ENCODE measurements around the gene SERPINA10. TPM values are rescaled to one million over a fixed set of nuclear protein-coding genes. Genes with fewer than 3 reads are reported as not detected.
A peak's percentile ranks its signal among the peaks of the same experiment; 100 is the strongest.

The SERPINA10 gene
- total and polyA plus RNA-seq, 2 of the 13 experiments (the other 11 are each of a cell fraction or from before 2014, with no cell fraction given), result 20.1 to 20.2 TPM

GRCh38 chr14:94276898-94277561 lies 16.0 kb downstream of the SERPINA10 start (continued):
- TF ChIP-seq ZNF788 (CRISPR knock-in tag; IDR thresholded peaks at IDR 0.05; ENCODE audit: borderline replicate concordance), result peak; percentile 87; the same call in 1 of the 2 replicates
- peak; percentile 17; the same call in 1 of the 2 replicates for TF ChIP-seq CTCF (CRISPR knock-in tag; IDR thresholded peaks at IDR 0.05)
- TF ChIP-seq ZMAT3 (CRISPR knock-in tag; conservative IDR thresholded peaks at IDR 0.05), result 0 out of 2 replicates have a peak, but pooled peaks have one; percentile 37
- peak; percentile 71; the same call in 1 of the 2 replicates for TF ChIP-seq MIER2 (CRISPR knock-in tag; IDR thresholded peaks at IDR 0.05)
- TF ChIP-seq TAF1 (CRISPR knock-in tag; IDR thresholded peaks at IDR 0.05), result peak; percentile 68; the same call in 1 of the 2 replicates
- TF ChIP-seq FOXO1 (CRISPR knock-in tag; IDR thresholded peaks at IDR 0.05), result peak; percentile 86
- TF ChIP-seq HNF1A (IDR thresholded peaks at IDR 0.05; ENCODE audit: low read depth), result 0 out of 2 replicates have a peak, but pooled peaks have one; percentile 27
- TF ChIP-seq HNF1A (CRISPR knock-in tag; IDR thresholded peaks at IDR 0.05; ENCODE audit: borderline replicate concordance), result peak; percentile 72; the same call in 1 of the 2 replicates
- peak; percentile 70 for TF ChIP-seq IRF9 (CRISPR knock-in tag; IDR thresholded peaks at IDR 0.05; ENCODE audit: borderline replicate concordance)
- 0 out of 4 replicates have a peak, but pooled peaks of 1 of the 2 experiments have one; percentile 37 for TF ChIP-seq ATF4 (CRISPR knock-in tag; IDR thresholded peaks at IDR 0.05)
- 0 out of 2 replicates have a peak, but pooled peaks have one; percentile 70 for TF ChIP-seq ZNF619 (CRISPR knock-in tag; IDR thresholded peaks at IDR 0.05)
- peak; percentile 40; the same call in 1 of the 2 replicates for TF ChIP-seq SIX1 (CRISPR knock-in tag; IDR thresholded peaks at IDR 0.05; ENCODE audit: borderline replicate concordance)
- peak; percentile 25; the same call in 1 of the 2 replicates for TF ChIP-seq SP4 (CRISPR knock-in tag; IDR thresholded peaks at IDR 0.05)
- 0 out of 2 replicates have a peak, but pooled peaks have one; percentile 26 for TF ChIP-seq ZNF800 (CRISPR knock-in tag; IDR thresholded peaks at IDR 0.05)
- TF ChIP-seq PITX1 (CRISPR knock-in tag; IDR thresholded peaks at IDR 0.05), result peak; percentile 80
- peak; percentile 47; the same call in 1 of the 2 replicates for TF ChIP-seq SP5 (CRISPR knock-in tag; IDR thresholded peaks at IDR 0.05; ENCODE audit: borderline replicate concordance, low read depth)

Measured in HepG2 (cell line).